Peyer's patch (tissue), 4 donors: Measurements from ENCODE around the gene BCKDHA.

Source experiments
- POLR2A ChIP-seq, 2 donors: fragments of 450-650 bp; IDR thresholded peaks; one replicate each; pipeline ENCODE4 v1.5.1; 2017; ENCODE audit warnings: antibody characterized with exemption in 2 of 2, mild to moderate bottlenecking in 2 of 2, moderate library complexity in 2 of 2
- TF ChIP-seq, protein P1 (sequence below), 6 experiments: fragments of 450-650 bp in 4 of 6; fragments of 200-600 bp in 2 of 6; sonication (generic) in 1 of 6; IDR thresholded peaks; one replicate each; pipeline ENCODE4 v1.5.1; 2017 to 2019; ENCODE audit warnings: antibody characterized with exemption in 6 of 6, mild to moderate bottlenecking in 3 of 6, moderate library complexity in 1 of 6

DNA sequence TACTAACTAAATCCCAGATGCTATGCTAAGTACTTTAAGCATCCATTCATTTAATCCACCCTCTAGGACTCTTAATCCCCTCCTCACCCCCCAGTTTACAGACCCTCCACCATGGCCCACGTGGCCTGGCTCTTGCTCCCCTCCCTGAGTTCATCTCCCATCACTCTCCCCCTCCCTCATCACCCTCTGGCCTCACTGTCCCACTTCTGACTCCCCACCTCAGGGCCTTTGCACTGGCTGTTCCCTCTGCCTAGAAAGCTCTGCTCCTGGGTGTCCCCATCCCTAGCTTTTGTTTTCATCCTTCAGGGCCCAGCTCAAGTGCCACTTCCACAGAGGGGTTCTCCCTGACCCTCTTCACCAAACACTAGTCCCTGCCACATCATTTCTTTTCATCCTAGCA is 37.9 kb upstream of the BCKDHA start:
- TF ChIP-seq POLR2A (IDR thresholded peaks at IDR 0.05) = no peak
- TF ChIP-seq, protein P1, sequence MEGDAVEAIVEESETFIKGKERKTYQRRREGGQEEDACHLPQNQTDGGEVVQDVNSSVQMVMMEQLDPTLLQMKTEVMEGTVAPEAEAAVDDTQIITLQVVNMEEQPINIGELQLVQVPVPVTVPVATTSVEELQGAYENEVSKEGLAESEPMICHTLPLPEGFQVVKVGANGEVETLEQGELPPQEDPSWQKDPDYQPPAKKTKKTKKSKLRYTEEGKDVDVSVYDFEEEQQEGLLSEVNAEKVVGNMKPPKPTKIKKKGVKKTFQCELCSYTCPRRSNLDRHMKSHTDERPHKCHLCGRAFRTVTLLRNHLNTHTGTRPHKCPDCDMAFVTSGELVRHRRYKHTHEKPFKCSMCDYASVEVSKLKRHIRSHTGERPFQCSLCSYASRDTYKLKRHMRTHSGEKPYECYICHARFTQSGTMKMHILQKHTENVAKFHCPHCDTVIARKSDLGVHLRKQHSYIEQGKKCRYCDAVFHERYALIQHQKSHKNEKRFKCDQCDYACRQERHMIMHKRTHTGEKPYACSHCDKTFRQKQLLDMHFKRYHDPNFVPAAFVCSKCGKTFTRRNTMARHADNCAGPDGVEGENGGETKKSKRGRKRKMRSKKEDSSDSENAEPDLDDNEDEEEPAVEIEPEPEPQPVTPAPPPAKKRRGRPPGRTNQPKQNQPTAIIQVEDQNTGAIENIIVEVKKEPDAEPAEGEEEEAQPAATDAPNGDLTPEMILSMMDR (IDR thresholded peaks at IDR 0.05) = no peak
